Lower leg skin (tissue), 4 donors: Measurements from ENCODE around the gene ST3GAL3. TPM values are rescaled to one million over a fixed set of nuclear protein-coding genes. Genes with fewer than 3 reads are reported as not detected.

Experiments used
- DNase-seq, 2 donors: peaks; one replicate each; pipeline ENCODE4 v3.0.0-alpha.2; 2019; ENCODE audit warnings: low spot score in 2 of 2
- H3K4me3 ChIP-seq: fragments of 200-600 bp; sonication (generic); 2 replicates; pipeline ENCODE4 v1.5.1; 2017; ENCODE audit warnings: mild to moderate bottlenecking, low read depth; ENCODE audit not compliant: poor library complexity, severe bottlenecking
- POLR2A ChIP-seq, 2 donors: fragments of 450-650 bp; IDR thresholded peaks; one replicate each; pipeline ENCODE4 v1.6.1; 2016 to 2017; ENCODE audit warnings: antibody characterized with exemption in 2 of 2, mild to moderate bottlenecking in 1 of 2, moderate library complexity in 1 of 2
- WGBS, 2 donors: methylation state at CpG; one replicate each; pipeline ENCODE4 v1.1.5; 2018; 5-methylcytosine and 5-hydroxymethylcytosine counted together
- intact Hi-C: fragments of 100-400 bp; cut with DNase I; formaldehyde crosslinking; loops from one replicate; pipeline ENCODE4 v1.15.0; 2023; ENCODE audit warnings: low total_unique reads
- total RNA-seq, 4 donors: library from RNA; depleted of rRNA; stranded (reverse); fragments of >200 nt; gene quantifications; one replicate each; pipeline ENCODE4 v1.1.0, GENCODE V29; 2016
- TF ChIP-seq, protein P1 (sequence below), 3 donors: fragments of 450-650 bp; IDR thresholded peaks; one replicate each; pipeline ENCODE4 v1.5.1; 2016; ENCODE audit warnings: antibody characterized with exemption in 3 of 3, mild to moderate bottlenecking in 3 of 3, moderate library complexity in 2 of 3

Gene ST3GAL3, protein sequence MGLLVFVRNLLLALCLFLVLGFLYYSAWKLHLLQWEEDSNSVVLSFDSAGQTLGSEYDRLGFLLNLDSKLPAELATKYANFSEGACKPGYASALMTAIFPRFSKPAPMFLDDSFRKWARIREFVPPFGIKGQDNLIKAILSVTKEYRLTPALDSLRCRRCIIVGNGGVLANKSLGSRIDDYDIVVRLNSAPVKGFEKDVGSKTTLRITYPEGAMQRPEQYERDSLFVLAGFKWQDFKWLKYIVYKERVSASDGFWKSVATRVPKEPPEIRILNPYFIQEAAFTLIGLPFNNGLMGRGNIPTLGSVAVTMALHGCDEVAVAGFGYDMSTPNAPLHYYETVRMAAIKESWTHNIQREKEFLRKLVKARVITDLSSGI
- 10 to 100 TPM in 1 of 4 donors, 1 to 10 TPM in 3; 6.9 to 10.5 (median 8.0) TPM for total RNA-seq

GRCh38 chr1:43707190-43708001 lies at the start of gene ST3GAL3:
Gene ST3GAL3 (plus strand): TSS chr1:43707536. CDS start chr1:43736263, 28,727 bp downstream.
- intact Hi-C loops: no loop called here
- WGBS, 2 donors: 0% methylated on average over 27 to 61 of the region's 103 CpGs
- no peak for TF ChIP-seq POLR2A (IDR thresholded peaks at IDR 0.05)
- TF ChIP-seq, protein P1, sequence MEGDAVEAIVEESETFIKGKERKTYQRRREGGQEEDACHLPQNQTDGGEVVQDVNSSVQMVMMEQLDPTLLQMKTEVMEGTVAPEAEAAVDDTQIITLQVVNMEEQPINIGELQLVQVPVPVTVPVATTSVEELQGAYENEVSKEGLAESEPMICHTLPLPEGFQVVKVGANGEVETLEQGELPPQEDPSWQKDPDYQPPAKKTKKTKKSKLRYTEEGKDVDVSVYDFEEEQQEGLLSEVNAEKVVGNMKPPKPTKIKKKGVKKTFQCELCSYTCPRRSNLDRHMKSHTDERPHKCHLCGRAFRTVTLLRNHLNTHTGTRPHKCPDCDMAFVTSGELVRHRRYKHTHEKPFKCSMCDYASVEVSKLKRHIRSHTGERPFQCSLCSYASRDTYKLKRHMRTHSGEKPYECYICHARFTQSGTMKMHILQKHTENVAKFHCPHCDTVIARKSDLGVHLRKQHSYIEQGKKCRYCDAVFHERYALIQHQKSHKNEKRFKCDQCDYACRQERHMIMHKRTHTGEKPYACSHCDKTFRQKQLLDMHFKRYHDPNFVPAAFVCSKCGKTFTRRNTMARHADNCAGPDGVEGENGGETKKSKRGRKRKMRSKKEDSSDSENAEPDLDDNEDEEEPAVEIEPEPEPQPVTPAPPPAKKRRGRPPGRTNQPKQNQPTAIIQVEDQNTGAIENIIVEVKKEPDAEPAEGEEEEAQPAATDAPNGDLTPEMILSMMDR (IDR thresholded peaks at IDR 0.05): no peak
- DNase-seq: peak; percentile 89 to 98
- peak within 1 kb of the TSS; percentile 97 for H3K4me3 ChIP-seq

DNA sequence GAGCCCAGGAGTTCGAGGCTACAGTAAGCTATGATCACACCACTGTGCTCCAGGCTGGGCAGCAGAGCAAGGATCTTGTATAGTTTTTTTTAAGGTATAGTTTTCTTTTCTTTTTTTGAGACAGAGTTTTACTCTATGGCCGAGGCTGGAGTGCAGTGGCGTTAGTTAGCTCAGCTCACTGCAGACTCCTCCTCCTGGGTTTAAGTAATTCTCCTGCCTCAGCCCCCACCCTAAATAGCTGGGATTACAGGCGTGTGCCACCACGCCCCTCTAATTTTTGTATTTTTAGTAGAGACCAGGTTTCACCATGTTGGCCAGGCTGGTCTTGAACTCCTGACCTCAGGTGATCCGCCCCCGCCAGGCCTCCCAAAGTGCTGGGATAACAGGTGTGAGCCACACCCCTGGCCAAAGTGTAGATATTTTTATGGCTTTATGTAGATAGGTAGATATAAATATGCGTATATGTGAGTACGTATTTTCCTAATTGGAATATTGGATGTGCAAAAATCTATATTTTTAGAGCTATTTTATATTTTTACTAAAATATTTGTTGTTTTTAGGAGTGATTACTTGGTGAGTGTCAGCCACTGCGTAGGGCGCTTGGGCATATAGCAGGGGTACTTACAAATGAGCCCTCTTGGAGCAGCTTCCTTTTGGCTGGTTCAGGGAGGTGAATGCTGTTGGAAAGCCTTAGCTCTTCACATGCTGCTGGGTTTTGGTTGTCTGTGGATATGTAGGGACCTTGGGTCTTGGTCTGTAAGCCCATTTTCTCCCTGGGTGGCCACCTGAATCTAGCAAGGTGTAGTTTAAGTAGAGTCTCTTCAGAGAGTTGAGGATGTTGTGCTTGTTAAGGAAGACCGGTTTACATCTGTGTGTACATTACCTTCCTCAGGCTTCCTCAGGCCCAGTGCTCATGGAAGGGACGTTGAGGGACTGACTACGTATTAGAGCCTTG lies 47.8 kb upstream of the ST3GAL3 start:
- H3K4me3 ChIP-seq: no peak overlapping the region
- WGBS, 2 donors: 90% methylated on average over 14 of the region's 14 CpGs
- no peak for DNase-seq
- intact Hi-C loops: no loop called here
- TF ChIP-seq POLR2A (IDR thresholded peaks at IDR 0.05): no peak
- TF ChIP-seq, protein P1 (IDR thresholded peaks at IDR 0.05): no peak

- TF ChIP-seq, protein P1 (IDR thresholded peaks at IDR 0.05): no peak
- no peak for TF ChIP-seq POLR2A (IDR thresholded peaks at IDR 0.05)
- no peak overlapping the region for H3K4me3 ChIP-seq
- no peak for DNase-seq
- WGBS, 2 donors: 80 to 83% methylated on average over 4 of the region's 4 CpGs
- intact Hi-C loops: no loop called here
Measured at GRCh38 chr1:43660355-43660754, 47.0 kb upstream of the ST3GAL3 start.

GRCh38 chr1:43664369-43664768 lies 43.0 kb upstream of the ST3GAL3 start:
- no peak for DNase-seq
- 85 to 88% methylated on average over 4 of the region's 4 CpGs for WGBS, 2 donors
- intact Hi-C loops: no loop called here
- no peak for TF ChIP-seq POLR2A (IDR thresholded peaks at IDR 0.05)
- TF ChIP-seq, protein P1 (IDR thresholded peaks at IDR 0.05): no peak
- no peak overlapping the region for H3K4me3 ChIP-seq

DNA sequence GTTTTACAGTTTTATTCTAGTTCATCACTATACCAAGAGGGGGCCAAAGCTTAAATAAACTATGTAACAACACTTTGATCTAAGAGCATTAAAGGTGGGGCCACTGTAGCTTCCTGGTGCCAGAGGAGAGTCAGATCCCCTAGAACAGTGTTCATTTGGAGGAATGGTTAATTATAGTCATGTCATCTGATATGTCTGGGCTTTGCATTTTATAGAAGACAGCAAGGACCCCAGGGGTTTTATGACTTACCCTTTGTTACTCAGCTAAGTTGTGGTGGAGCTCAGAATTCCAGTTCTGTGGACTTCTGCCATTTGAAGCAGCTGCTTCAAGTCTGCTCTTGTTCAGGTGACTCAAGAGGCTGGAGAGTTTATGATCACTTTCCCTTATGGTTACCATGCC lies 40.7 kb upstream of the ST3GAL3 start:
- H3K4me3 ChIP-seq: no peak overlapping the region
- intact Hi-C loops: no loop called here
- TF ChIP-seq POLR2A (IDR thresholded peaks at IDR 0.05): no peak
- TF ChIP-seq, protein P1 (IDR thresholded peaks at IDR 0.05): no peak
- peak in 1 of 2 donors; percentile 24 for DNase-seq
